ENCODE results near the gene CA5A.

DNA sequence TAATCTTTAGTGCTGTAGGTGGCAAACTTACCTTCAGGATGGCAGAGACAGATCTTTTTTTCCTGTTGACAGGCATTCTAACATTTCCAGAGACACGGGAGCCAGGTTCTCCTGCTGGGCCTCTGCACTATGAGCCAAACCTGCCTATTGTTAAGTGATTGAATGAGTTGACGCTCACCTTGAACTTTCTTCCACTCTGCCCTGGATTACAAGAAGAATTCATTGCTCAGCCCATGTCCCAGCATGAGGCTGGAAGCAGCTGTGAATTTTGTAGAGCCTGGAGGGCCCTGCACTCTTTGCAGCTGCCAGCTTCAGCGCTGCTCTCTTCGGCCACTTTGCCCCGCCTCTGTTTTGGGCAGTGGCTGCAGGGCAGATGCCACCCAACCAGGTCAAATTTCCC is 57.6 kb downstream of the CA5A start:
- no peak for TF ChIP-seq POLR2A (IDR thresholded peaks at IDR 0.05)
- TF ChIP-seq, protein P1, sequence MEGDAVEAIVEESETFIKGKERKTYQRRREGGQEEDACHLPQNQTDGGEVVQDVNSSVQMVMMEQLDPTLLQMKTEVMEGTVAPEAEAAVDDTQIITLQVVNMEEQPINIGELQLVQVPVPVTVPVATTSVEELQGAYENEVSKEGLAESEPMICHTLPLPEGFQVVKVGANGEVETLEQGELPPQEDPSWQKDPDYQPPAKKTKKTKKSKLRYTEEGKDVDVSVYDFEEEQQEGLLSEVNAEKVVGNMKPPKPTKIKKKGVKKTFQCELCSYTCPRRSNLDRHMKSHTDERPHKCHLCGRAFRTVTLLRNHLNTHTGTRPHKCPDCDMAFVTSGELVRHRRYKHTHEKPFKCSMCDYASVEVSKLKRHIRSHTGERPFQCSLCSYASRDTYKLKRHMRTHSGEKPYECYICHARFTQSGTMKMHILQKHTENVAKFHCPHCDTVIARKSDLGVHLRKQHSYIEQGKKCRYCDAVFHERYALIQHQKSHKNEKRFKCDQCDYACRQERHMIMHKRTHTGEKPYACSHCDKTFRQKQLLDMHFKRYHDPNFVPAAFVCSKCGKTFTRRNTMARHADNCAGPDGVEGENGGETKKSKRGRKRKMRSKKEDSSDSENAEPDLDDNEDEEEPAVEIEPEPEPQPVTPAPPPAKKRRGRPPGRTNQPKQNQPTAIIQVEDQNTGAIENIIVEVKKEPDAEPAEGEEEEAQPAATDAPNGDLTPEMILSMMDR (IDR thresholded peaks at IDR 0.05): no peak

Measured in uterus (tissue), 2 donors.